Panc1 (cell line): ENCODE data around the gene KMT5C. TPM values are rescaled to one million over a fixed set of nuclear protein-coding genes. Genes with fewer than 3 reads are reported as not detected.
A peak's percentile ranks its signal among the peaks of the same experiment; 100 is the strongest.

Source experiments
- ATAC-seq: fragments of 200-7000 bp; cut with Tn5 transposase; 2 replicates; pipeline ENCODE4 v1.9.1; 2020; ENCODE audit warnings: mild to moderate bottlenecking, moderate library complexity
- BruUV-seq: library from RNA; stranded (reverse); fragments of 400-500 nt; replicated peaks from 2 replicates; lab custom pipeline; 2021; lab: Mats Ljungman, UMichigan
- CTCF ChIA-PET: fragments of 300-600 bp; sonication (Branson Sonifier 250); formaldehyde crosslinking; loops from one replicate; lab custom pipeline; 2022; ENCODE audit warnings: antibody characterized with exemption; lab: Charles Lee
- POLR2A ChIA-PET: fragments of 300-600 bp; sonication (Branson Sonifier 250); formaldehyde crosslinking; loops from one replicate; lab custom pipeline; 2022; ENCODE audit warnings: antibody characterized with exemption; lab: Charles Lee
- DNase-seq: peaks from one replicate; pipeline ENCODE4 v3.0.0-alpha.2; 2010; ENCODE audit warnings: low read depth, low spot score
- H3K27ac ChIP-seq: 2 replicates; pipeline ENCODE4 v1.5.1; 2011; ENCODE audit warnings: mild to moderate bottlenecking, low read length, inconsistent platforms
- H3K27me3 ChIP-seq: fragments of 200-500 bp; sonication (Bioruptor generic); 2 replicates; pipeline ENCODE4 v1.6.0; 2014; ENCODE audit warnings: low read length, inconsistent platforms; ENCODE audit not compliant: control insufficient read depth, insufficient read depth
- H3K36me3 ChIP-seq: fragments of 200-500 bp; sonication (Bioruptor generic); 2 replicates; pipeline ENCODE4 v1.5.1; 2014; ENCODE audit warnings: inconsistent platforms, mild to moderate bottlenecking, low read length, moderate library complexity; ENCODE audit not compliant: control insufficient read depth, insufficient read depth
- H3K4me1 ChIP-seq: 2 replicates; pipeline ENCODE4 v1.5.1; 2011; ENCODE audit warnings: inconsistent platforms, mild to moderate bottlenecking, low read length, moderate library complexity; ENCODE audit not compliant: control insufficient read depth, insufficient read depth
- H3K4me3 ChIP-seq, 2 experiments: 2 replicates each; pipeline ENCODE4 v1.5.1; 2011 to 2012; ENCODE audit warnings: low read depth in 2 of 2, low read length in 2 of 2, mild to moderate bottlenecking in 2 of 2, inconsistent platforms in 1 of 2, moderate library complexity in 1 of 2
- H3K9me3 ChIP-seq: fragments of 200-500 bp; sonication (Bioruptor generic); 2 replicates; pipeline ENCODE4 v1.5.1; 2014; ENCODE audit warnings: low read depth, mild to moderate bottlenecking, inconsistent platforms, low read length, moderate library complexity; ENCODE audit not compliant: control insufficient read depth, insufficient read depth
- CTCF ChIP-seq: fragments of 450-650 bp; IDR thresholded peaks from 2 replicates; pipeline ENCODE4 v1.5.1; 2017; ENCODE audit warnings: mild to moderate bottlenecking
- POLR2AphosphoS5 ChIP-seq: IDR thresholded peaks from 2 replicates; pipeline ENCODE4 v1.6.1; 2012; ENCODE audit warnings: mild to moderate bottlenecking, low read depth, low read length, moderate library complexity
- REST ChIP-seq, 2 experiments: IDR thresholded peaks; 2 replicates each; pipeline ENCODE4 v1.6.1; 2011 to 2012; ENCODE audit warnings: low read depth in 2 of 2, control low read depth in 1 of 2, low read length in 1 of 2, mild to moderate bottlenecking in 1 of 2, moderate library complexity in 1 of 2; ENCODE audit not compliant: insufficient read depth in 1 of 2
- SIN3A ChIP-seq: IDR thresholded peaks from 2 replicates; pipeline ENCODE4 v1.6.1; 2012; ENCODE audit warnings: low read depth, mild to moderate bottlenecking, low read length, moderate library complexity, borderline replicate concordance; ENCODE audit not compliant: insufficient read depth
- TCF7L2 ChIP-seq: IDR thresholded peaks from 2 replicates; pipeline ENCODE4 v1.6.1; 2011; ENCODE audit warnings: mild to moderate bottlenecking, low read depth, low read length, inconsistent platforms
- in situ Hi-C: cut with HindIII; loops from 2 replicates; pipeline ENCODE4 v1.10.0; 2016; ENCODE audit warnings: low sequenced_read_pairs, low pct_unique_long_range_greater_than_20kb
- intact Hi-C: fragments of 100-400 bp; cut with micrococcal nuclease; formaldehyde crosslinking; loops from one replicate; pipeline ENCODE4 v1.10.0; 2022; ENCODE audit not compliant: unreplicated experiment
- total RNA-seq: library from RNA; stranded (reverse); gene quantifications from one replicate; pipeline ENCODE4 v1.2.1, GENCODE V29; 2021; ENCODE audit not compliant: unreplicated experiment

The KMT5C gene
- total RNA-seq, 1 experiment from 2014 or later, result 30.6 TPM

GRCh38 chr19:55303477-55303876 is 36.2 kb upstream of the KMT5C start:
- no peak for DNase-seq

GRCh38 chr19:55304279-55304978 is 35.2 kb upstream of the KMT5C start:
- intact Hi-C loops, result no loop called here
- peaks cover 8% of the 10 kb centered on the region for H3K4me1 ChIP-seq
- no peaks in the 10 kb centered on the region for H3K9me3 ChIP-seq
- no peak for TF ChIP-seq SIN3A
- TF ChIP-seq TCF7L2, result no peak
- no peak for TF ChIP-seq CTCF
- TF ChIP-seq POLR2AphosphoS5, result no peak
- no peak for TF ChIP-seq REST (IDR thresholded peaks at IDR 0.05; ENCODE audit: insufficient read depth in 1 of 2, low read depth in 2 of 2, low read length in 1 of 2)
- no peaks in the 10 kb centered on the region for H3K36me3 ChIP-seq
- no peaks in the 10 kb centered on the region for H3K27me3 ChIP-seq
- ChIA-PET CTCF (no interaction called here), POLR2A (interaction anchor here (1.4 kb wide), 1 partner anchor 35 kb away, joined by 7 read pairs; the partner anchor contains the start of gene KMT5C)
- H3K4me3 ChIP-seq, result no peak overlapping the region
- in situ Hi-C loops, result no loop called here
- BruUV-seq, result no TSS peak
- ATAC-seq, result peak; percentile 87
- no peak overlapping the region for H3K27ac ChIP-seq
- no peak for DNase-seq

More at GRCh38 chr19:55303477-55303876, 36.2 kb upstream of the KMT5C start:
- CTCF ChIA-PET, result no interaction called here
- no peak overlapping the region for H3K4me3 ChIP-seq
- in situ Hi-C loops (no loop called here), intact Hi-C loops (no loop called here)
- H3K36me3 ChIP-seq, result no peaks in the 10 kb centered on the region
- no TSS peak for BruUV-seq
- TF ChIP-seq TCF7L2 (no peak), REST (IDR thresholded peaks at IDR 0.05; ENCODE audit: insufficient read depth in 1 of 2, low read depth in 2 of 2, low read length in 1 of 2) (no peak), POLR2AphosphoS5 (no peak), CTCF (no peak), SIN3A (no peak)
- no peaks in the 10 kb centered on the region for H3K9me3 ChIP-seq
- ATAC-seq, result no peak
- POLR2A ChIA-PET, result interaction anchor here (0.6 to 1.4 kb wide), 2 partner anchors 24 to 36 kb away, joined by 6 to 7 read pairs; partner anchors contain the start of gene KMT5C
- H3K27me3 ChIP-seq, result no peaks in the 10 kb centered on the region
- peaks cover 8% of the 10 kb centered on the region for H3K4me1 ChIP-seq
- H3K27ac ChIP-seq, result no peak overlapping the region
